ENCODE measurements around the gene IGSF3. TPM values are rescaled to one million over a fixed set of nuclear protein-coding genes. Genes with fewer than 3 reads are reported as not detected.

IGSF3 gene
- total RNA-seq, 1 donor from 2014 or later, result 43.3 TPM

- no peak overlapping the region for H3K4me3 Mint-ChIP-seq (ENCODE audit: low read depth)
- DNase-seq (ENCODE audit: low spot score, unreplicated experiment), result no peak
- no peak overlapping the region for H3K27ac Mint-ChIP-seq
- no peaks in the 10 kb centered on the region for H3K9me3 Mint-ChIP-seq (ENCODE audit: low read depth)
- peaks cover 3% of the 10 kb centered on the region for H3K4me1 Mint-ChIP-seq (ENCODE audit: low read depth)
- H3K27me3 Mint-ChIP-seq, result peaks cover 10% of the 10 kb centered on the region
- H3K36me3 Mint-ChIP-seq (ENCODE audit: insufficient read depth), result no peaks in the 10 kb centered on the region
- no peak for TF ChIP-seq CTCF (IDR thresholded peaks at IDR 0.05; ENCODE audit: unreplicated experiment)
Observed at GRCh38 chr1:116694524-116694923, 27.0 kb upstream of the IGSF3 start.

GRCh38 chr1:116693759-116694480, 26.4 kb upstream of the IGSF3 start:
- DNase-seq (ENCODE audit: low spot score, unreplicated experiment), result no peak

GRCh38 chr1:116692879-116693278, 25.3 kb upstream of the IGSF3 start:
- DNase-seq (ENCODE audit: low spot score, unreplicated experiment), result no peak
- Mint-ChIP-seq H3K27me3 (peaks cover 10% of the 10 kb centered on the region), H3K27ac (no peak overlapping the region), H3K4me1 (ENCODE audit: low read depth) (peaks cover 3% of the 10 kb centered on the region), H3K36me3 (ENCODE audit: insufficient read depth) (no peaks in the 10 kb centered on the region), H3K4me3 (ENCODE audit: low read depth) (no peak overlapping the region), H3K9me3 (ENCODE audit: low read depth) (no peaks in the 10 kb centered on the region)
- TF ChIP-seq CTCF (IDR thresholded peaks at IDR 0.05; ENCODE audit: unreplicated experiment), result no peak

More at GRCh38 chr1:116693759-116694480, 26.4 kb upstream of the IGSF3 start:
- TF ChIP-seq CTCF (IDR thresholded peaks at IDR 0.05; ENCODE audit: unreplicated experiment), result no peak
- Mint-ChIP-seq H3K36me3 (ENCODE audit: insufficient read depth) (no peaks in the 10 kb centered on the region), H3K27ac (no peak overlapping the region), H3K4me1 (ENCODE audit: low read depth) (peaks cover 3% of the 10 kb centered on the region), H3K27me3 (peaks cover 10% of the 10 kb centered on the region), H3K9me3 (ENCODE audit: low read depth) (no peaks in the 10 kb centered on the region), H3K4me3 (ENCODE audit: low read depth) (no peak overlapping the region)

- Mint-ChIP-seq H3K27me3 (peaks cover 10% of the 10 kb centered on the region), H3K4me3 (ENCODE audit: low read depth) (no peak overlapping the region), H3K36me3 (ENCODE audit: insufficient read depth) (no peaks in the 10 kb centered on the region), H3K9me3 (ENCODE audit: low read depth) (no peaks in the 10 kb centered on the region), H3K4me1 (ENCODE audit: low read depth) (peaks cover 4% of the 10 kb centered on the region), H3K27ac (no peak overlapping the region)
- TF ChIP-seq CTCF (IDR thresholded peaks at IDR 0.05; ENCODE audit: unreplicated experiment), result no peak
- no peak for DNase-seq (ENCODE audit: low spot score, unreplicated experiment)
Observed at GRCh38 chr1:116690849-116691406, 23.4 kb upstream of the IGSF3 start.

- Mint-ChIP-seq H3K27me3 (peaks cover 10% of the 10 kb centered on the region), H3K27ac (no peak overlapping the region), H3K9me3 (ENCODE audit: low read depth) (no peaks in the 10 kb centered on the region), H3K4me3 (ENCODE audit: low read depth) (no peak overlapping the region), H3K4me1 (ENCODE audit: low read depth) (peaks cover 4% of the 10 kb centered on the region), H3K36me3 (ENCODE audit: insufficient read depth) (no peaks in the 10 kb centered on the region)
- DNase-seq (ENCODE audit: low spot score, unreplicated experiment), result no peak
- TF ChIP-seq CTCF (IDR thresholded peaks at IDR 0.05; ENCODE audit: unreplicated experiment), result no peak
Observed at GRCh38 chr1:116690396-116690848, 22.9 kb upstream of the IGSF3 start.
